ENCODE results near the gene OR56B1.
"Not testable (repeated sequence)": the region's sequence is repeated elsewhere in the genome, so short reads cannot be mapped to it uniquely, and the experiment has no call there.

OR56B1 gene, protein sequence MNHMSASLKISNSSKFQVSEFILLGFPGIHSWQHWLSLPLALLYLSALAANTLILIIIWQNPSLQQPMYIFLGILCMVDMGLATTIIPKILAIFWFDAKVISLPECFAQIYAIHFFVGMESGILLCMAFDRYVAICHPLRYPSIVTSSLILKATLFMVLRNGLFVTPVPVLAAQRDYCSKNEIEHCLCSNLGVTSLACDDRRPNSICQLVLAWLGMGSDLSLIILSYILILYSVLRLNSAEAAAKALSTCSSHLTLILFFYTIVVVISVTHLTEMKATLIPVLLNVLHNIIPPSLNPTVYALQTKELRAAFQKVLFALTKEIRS

DNA sequence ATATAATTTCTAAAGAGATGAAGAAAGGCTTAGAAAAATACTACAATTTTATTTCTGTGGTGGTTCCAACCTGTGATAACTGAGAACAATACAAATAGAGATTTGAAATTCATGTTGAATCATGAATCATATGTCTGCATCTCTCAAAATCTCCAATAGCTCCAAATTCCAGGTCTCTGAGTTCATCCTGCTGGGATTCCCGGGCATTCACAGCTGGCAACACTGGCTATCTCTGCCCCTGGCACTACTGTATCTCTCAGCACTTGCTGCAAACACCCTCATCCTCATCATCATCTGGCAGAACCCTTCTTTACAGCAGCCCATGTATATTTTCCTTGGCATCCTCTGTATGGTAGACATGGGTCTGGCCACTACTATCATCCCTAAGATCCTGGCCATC lies at the start of gene OR56B1:
OR56B1 (plus strand) TSS at position 53 of the 400 bp plus-strand sequence; CDS start at position 122, 69 bp downstream.
- DNase-seq (ENCODE audit: low read depth in 2 of 2) = no peak

DNA sequence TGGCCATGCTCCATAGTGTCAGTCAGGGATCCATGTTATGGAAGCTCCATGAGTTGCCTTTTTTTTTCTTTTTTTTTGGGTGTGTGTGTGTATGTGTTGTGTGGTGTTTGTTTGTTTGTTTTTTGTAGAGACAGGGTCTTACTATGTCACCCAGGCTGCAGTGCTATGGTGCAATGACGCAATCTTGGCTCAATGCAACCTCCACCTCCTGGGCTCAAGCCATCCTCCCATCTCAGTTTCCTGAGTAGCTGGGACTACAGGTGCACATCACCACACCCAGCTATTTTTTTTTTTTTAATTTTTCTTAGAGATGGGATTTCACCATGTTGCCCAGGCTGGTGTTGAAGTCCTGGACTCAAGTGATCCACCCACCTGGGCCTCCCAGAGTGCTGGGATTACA lies 47.8 kb upstream of the OR56B1 start:
- DNase-seq (ENCODE audit: low read depth in 2 of 2) = no peak

DNA sequence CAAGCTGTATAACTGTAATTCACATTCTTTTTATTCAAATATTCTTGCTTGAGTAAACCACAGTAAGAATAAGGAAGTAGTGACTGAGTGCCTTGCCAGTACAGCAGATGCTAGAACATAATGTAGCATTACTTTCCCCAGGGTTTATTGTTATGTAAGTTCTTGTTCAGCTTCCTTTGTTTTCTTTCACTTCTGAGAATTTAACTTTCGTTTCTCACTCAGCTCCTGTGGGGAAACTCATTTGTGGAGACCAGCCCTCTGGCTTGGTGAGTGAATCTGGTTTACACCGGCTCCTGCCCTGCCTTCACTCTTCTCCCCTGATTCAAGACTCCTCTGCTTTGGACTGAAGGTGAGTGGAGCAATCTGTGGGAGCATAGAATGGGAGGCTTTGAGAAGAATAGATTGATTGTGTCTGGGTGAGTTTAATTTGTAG lies 46.7 kb upstream of the OR56B1 start, which contains the start of gene TRIM22:
TRIM22 (plus strand) TSS at position 240 of the 433 bp plus-strand sequence. CDS start 6,443 bp downstream, outside the sequence.
- peak; percentile 37 to 43 for DNase-seq (ENCODE audit: low read depth in 2 of 2)

GRCh38 chr11:5690216-5690615 lies 46.0 kb upstream of the OR56B1 start:
- no peak for DNase-seq (ENCODE audit: low read depth in 2 of 2)

GRCh38 chr11:5690736-5691135 lies 45.5 kb upstream of the OR56B1 start:
- no peak for DNase-seq (ENCODE audit: low read depth in 2 of 2)

DNA sequence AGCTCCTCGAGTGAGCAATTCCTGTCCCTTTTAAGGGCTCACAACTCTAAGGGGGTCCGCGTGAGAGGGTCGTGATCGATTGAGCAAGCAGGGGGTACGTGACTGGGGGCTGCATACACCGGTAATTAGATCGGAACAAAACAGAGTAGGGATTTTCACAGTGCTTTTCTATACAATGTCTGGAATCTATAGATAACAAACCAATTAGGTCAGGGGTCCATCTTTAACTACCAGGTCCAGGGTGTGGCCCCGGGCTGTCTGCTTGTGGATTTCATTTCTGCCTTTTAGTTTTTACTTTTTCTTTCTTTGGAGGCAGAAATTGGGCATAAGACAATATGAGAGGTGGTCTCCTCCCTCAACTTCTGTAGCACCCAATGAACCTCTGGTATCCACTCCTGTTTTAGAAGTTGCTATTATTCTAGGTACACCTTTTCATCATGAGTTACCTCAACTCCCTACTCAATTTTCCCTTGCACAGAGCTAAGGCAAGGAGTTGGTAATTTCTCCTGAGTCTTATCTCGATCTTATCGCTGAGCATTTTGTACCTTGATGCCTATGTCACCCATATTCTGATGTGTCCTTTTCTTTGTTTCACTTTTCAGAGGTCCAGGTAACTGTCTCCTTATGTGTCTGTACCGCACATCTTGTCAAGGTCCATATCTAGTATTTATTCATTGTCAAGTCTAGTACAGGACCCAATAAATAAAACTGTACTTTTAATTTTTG lies 44.8 kb upstream of the OR56B1 start:
- not testable (repeated sequence) for DNase-seq (ENCODE audit: low read depth in 2 of 2)

- DNase-seq (ENCODE audit: low read depth in 2 of 2) = no peak
These were observed 44.3 kb upstream of the OR56B1 start for GRCh38 chr11:5691964-5692361.

DNA sequence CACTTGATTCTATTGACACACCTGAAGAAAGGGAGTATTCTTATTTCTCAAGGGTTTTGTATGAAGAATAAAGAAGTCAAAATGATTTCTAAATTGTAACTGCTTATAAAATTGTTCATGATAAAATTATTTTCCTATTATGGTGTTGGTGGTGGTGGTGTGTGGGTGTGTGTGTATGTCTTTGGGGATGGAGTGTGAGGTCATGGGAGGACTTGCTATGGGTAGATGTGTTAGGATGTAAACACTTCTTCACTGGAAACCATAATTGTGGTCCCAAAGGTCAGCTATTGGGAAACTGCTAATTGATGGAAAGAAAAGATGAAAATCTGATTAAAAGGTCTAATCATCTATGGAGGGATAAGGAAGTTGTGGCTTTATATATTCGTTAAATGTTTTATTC lies 41.6 kb upstream of the OR56B1 start:
- no peak for DNase-seq (ENCODE audit: low read depth in 2 of 2)

DNA sequence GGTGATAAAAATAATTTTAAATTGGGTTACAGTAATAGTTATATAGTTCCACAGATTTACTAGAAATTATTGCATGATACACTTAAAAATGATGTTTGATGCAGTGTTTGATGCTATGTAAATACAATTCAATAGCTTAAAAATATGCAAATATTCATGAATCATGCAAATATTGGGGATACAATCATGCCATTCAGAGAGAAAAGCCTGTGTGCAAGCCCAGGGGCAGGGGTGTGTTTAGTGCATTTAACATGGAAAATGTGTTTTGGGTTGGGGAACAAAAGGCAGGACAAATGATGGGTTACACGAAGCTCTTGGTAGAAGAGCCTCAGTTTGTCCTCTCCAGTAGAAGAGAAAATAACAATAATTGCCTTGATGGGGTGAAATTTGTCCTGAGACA lies 40.7 kb upstream of the OR56B1 start:
- no peak for DNase-seq (ENCODE audit: low read depth in 2 of 2)

GRCh38 chr11:5696210-5696609 lies 40.0 kb upstream of the OR56B1 start:
- DNase-seq (ENCODE audit: low read depth in 2 of 2) = no peak

- no peak for DNase-seq (ENCODE audit: low read depth in 2 of 2)
These were observed 38.0 kb upstream of the OR56B1 start for GRCh38 chr11:5698281-5698680.

GRCh38 chr11:5700421-5701054 lies 35.7 kb upstream of the OR56B1 start:
- DNase-seq (ENCODE audit: low read depth in 2 of 2) = no peak

GRCh38 chr11:5701055-5701577 lies 35.1 kb upstream of the OR56B1 start:
- no peak for DNase-seq (ENCODE audit: low read depth in 2 of 2)

GRCh38 chr11:5703741-5704536 lies 32.3 kb upstream of the OR56B1 start:
- DNase-seq (ENCODE audit: low read depth in 2 of 2) = no peak

- no peak for DNase-seq (ENCODE audit: low read depth in 2 of 2)
These were observed 30.6 kb upstream of the OR56B1 start for GRCh38 chr11:5705688-5706087.

DNA sequence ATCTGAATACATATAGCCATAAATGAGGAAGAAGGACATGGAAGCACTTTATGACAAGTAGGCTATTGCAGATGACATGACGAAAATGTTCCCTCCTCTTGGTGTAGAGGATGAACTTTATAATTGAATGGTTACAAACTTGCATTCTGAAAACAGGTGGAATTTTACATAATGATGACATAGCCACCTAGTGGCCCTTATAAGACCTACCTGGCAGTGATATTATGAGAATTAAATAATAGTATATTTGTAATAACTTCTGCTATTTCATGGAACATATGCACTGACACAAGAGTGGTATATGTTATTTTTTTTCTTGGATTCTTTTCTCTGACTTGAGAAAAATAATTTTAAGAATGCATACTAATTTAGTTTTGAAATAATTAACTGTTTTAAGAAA lies 23.7 kb upstream of the OR56B1 start:
- no peak for DNase-seq (ENCODE audit: low read depth in 2 of 2)

DNA sequence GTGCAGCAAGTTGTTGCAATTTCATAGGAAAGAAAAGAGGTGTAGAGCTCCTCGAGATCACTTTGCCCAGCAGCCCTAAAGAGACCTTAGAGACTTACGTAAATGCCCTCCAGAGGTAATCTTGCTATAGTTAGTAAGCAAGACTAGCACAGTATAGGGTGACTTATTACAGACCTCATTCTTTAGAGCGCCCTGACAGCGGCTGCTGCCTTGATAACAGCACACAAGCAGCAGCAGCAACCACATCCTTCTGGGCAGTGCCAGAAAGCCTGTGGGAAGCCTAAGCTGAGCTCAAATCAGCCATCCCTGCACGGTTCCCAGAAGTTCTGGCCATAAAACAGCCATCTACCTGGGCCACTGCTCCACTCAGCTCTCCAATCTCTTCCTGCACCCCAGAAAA lies 22.6 kb upstream of the OR56B1 start:
- DNase-seq (ENCODE audit: low read depth in 2 of 2) = no peak

GRCh38 chr11:5716518-5716917 lies 19.7 kb upstream of the OR56B1 start:
- DNase-seq (ENCODE audit: low read depth in 2 of 2) = not testable (repeated sequence)

- no peak for DNase-seq (ENCODE audit: low read depth in 2 of 2)
These were observed 16.3 kb upstream of the OR56B1 start for GRCh38 chr11:5719703-5720495.

DNA sequence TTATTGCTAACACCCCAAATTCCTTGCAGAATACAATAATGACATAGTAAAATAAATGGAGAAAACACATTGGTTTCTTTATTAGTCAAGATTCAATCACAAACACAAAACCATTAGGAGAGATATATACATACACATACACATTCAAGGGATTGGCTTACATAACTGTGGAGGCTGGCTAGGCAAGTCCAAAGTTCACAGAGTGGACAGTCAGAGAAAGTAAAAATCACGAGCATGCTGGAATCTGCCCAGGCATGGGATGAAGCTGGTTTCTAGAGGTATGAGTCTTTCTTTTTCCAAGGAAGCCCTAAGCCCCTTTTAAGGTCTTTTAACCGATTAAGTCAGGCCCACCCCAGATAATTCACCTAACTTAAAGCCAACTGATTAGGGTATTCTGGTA lies 13.6 kb upstream of the OR56B1 start:
- no peak for DNase-seq (ENCODE audit: low read depth in 2 of 2)

GRCh38 chr11:5726351-5726750 lies 9.9 kb upstream of the OR56B1 start:
- no peak for DNase-seq (ENCODE audit: low read depth in 2 of 2)
